ENCODE results near the gene HBG1.

Gene HBG1

DNA sequence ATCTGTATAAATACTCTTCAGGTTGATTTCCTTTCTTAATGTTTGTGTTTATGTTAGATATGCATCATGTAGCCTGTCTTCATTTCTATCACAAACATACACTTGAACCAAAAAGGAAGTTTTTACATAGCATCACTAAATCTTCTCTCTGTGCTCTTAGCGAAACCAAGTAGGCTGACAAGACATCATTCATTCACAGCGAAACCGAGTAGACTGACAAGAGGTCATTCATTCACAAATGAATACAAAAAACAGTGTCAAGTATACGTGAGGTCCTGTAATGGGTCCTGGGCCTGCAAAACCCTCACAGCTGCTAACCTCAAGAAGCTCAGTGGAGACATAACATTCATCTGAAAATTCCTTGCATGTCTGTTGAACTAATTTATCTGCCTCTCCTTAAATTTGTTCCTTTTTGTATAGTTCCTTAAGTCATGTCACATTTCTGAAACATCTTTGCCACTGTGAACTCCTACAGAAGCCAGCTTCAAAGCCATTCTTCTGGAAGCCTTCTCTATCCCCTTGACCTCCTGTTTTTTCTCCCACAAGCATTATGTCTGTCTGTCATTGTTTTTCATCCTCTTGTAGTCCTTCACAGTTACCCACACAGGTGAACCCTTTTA, 29.9 kb upstream of the HBG1 start:
- WGBS, 2 experiments = 89 to 91% methylated on average over 4 of the region's 4 CpGs
- Histone ChIP-seq H3K27me3 (ENCODE audit: control insufficient read depth, insufficient read depth, low read length, poor library complexity, severe bottlenecking) (no peaks in the 10 kb centered on the region), H3K4me3 (ENCODE audit: insufficient read depth, low read depth, low read length) (no peak overlapping the region)

DNA sequence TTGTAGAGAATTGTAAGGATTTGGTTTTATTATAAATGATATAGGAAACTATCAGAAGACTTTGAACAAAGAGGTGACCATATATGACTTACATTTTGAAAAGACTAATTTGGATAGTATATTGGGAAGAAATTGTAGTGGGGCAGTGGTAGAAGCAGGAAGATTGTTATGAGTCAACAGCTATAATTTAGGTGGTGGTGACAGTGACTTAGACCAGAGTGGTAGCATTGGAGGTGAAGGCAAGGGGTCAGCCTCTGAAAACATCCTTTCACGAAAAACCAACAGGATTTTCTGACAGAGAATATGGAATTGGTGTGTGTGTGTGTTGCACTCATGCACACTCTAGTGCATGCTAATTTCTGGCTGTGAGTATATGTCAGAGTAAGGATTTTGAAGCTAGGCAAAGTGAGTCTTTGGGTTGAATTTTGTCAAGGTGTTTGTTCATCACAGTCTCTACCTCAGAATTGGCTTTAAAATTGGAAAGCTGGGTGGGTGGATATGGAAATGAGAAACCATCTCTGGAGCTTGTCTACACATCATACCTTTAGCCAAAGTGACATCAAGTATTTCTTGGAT, 28.2 kb upstream of the HBG1 start:
- no peak overlapping the region for H3K27ac ChIP-seq (ENCODE audit: insufficient read depth, low read depth, low read length, poor library complexity, severe bottlenecking)
- H3K36me3 ChIP-seq (ENCODE audit: control insufficient read depth, insufficient read depth, low read length) = no peaks in the 10 kb centered on the region
- no peaks in the 10 kb centered on the region for H3K9me3 ChIP-seq (ENCODE audit: control insufficient read depth, low read length)
- peaks cover 4% of the 10 kb centered on the region for H3K4me1 ChIP-seq (ENCODE audit: control insufficient read depth, insufficient read depth, low read length)
- H3K4me3 ChIP-seq (ENCODE audit: insufficient read depth, low read depth, low read length) = no peak overlapping the region
- no peaks in the 10 kb centered on the region for H3K27me3 ChIP-seq (ENCODE audit: control insufficient read depth, insufficient read depth, low read length, poor library complexity, severe bottlenecking)
- WGBS, 2 experiments = 94 to 97% methylated on average over 1 of the region's 1 CpG

More for the DNA sequence above, 29.9 kb upstream of the HBG1 start:
- H3K9me3 ChIP-seq (ENCODE audit: control insufficient read depth, low read length) = no peaks in the 10 kb centered on the region
- H3K4me1 ChIP-seq (ENCODE audit: control insufficient read depth, insufficient read depth, low read length) = peaks cover 4% of the 10 kb centered on the region
- no peak overlapping the region for H3K27ac ChIP-seq (ENCODE audit: insufficient read depth, low read depth, low read length, poor library complexity, severe bottlenecking)
- no peaks in the 10 kb centered on the region for H3K36me3 ChIP-seq (ENCODE audit: control insufficient read depth, insufficient read depth, low read length)

DNA sequence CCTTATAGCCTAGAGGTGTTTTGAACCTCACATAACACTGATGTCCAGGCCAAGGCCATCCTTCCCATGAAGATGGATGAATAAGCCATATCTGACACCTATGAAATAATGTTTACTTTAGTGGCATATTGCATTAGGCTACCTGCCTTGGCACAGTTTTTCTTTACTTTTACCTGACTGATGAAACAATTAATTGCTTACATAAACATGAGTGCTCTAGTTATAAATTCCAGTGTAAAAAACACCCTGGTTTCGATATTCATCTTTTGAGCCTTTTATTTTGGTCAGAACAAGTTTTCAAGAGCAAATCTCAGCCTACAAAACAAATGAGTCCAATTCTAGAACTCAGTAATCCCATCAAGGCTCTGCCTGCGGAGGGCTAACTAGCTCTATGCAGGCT, 27.0 kb upstream of the HBG1 start:
- Histone ChIP-seq H3K36me3 (ENCODE audit: control insufficient read depth, insufficient read depth, low read length) (no peaks in the 10 kb centered on the region), H3K27me3 (ENCODE audit: control insufficient read depth, insufficient read depth, low read length, poor library complexity, severe bottlenecking) (no peaks in the 10 kb centered on the region), H3K4me1 (ENCODE audit: control insufficient read depth, insufficient read depth, low read length) (peaks cover 4% of the 10 kb centered on the region), H3K4me3 (ENCODE audit: insufficient read depth, low read depth, low read length) (no peak overlapping the region), H3K27ac (ENCODE audit: insufficient read depth, low read depth, low read length, poor library complexity, severe bottlenecking) (no peak overlapping the region), H3K9me3 (ENCODE audit: control insufficient read depth, low read length) (no peaks in the 10 kb centered on the region)
- WGBS, 2 experiments = 92 to 100% methylated on average over 1 to 2 of the region's 2 CpGs

DNA sequence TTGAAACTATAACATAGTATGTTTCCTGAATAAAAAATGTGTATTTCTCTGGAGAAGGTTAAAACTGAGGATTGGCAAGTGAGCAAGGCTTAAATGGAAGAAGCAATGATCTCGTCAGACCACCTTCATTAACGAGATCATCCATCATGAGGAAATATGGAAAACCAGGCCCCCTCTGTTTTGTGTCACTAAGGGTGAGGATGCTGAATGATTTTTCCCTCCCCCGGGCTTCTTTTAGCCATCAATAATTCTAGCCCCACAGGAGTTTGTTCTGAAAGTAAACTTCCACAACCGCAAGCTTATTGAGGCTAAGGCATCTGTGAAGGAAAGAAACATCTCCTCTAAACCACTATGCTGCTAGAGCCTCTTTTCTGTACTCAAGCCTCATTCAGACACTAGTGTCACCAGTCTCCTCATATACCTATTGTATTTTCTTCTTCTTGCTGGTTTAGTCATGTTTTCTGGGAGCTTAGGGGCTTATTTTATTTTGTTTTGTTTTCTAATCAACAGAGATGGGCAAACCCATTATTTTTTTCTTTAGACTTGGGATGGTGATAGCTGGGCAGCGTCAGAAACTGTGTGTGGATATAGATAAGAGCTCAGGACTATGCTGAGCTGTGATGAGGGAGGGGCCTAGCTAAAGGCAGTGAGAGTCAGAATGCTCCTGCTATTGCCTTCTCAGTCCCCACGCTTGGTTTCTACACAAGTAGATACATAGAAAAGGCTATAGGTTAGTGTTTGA, 25.9 kb upstream of the HBG1 start:
- Histone ChIP-seq H3K4me3 (ENCODE audit: insufficient read depth, low read depth, low read length) (no peak overlapping the region), H3K9me3 (ENCODE audit: control insufficient read depth, low read length) (no peaks in the 10 kb centered on the region), H3K36me3 (ENCODE audit: control insufficient read depth, insufficient read depth, low read length) (no peaks in the 10 kb centered on the region), H3K27ac (ENCODE audit: insufficient read depth, low read depth, low read length, poor library complexity, severe bottlenecking) (no peak overlapping the region), H3K4me1 (ENCODE audit: control insufficient read depth, insufficient read depth, low read length) (no peaks in the 10 kb centered on the region), H3K27me3 (ENCODE audit: control insufficient read depth, insufficient read depth, low read length, poor library complexity, severe bottlenecking) (no peaks in the 10 kb centered on the region)
- 91 to 94% methylated on average over 6 of the region's 6 CpGs for WGBS, 2 experiments

DNA sequence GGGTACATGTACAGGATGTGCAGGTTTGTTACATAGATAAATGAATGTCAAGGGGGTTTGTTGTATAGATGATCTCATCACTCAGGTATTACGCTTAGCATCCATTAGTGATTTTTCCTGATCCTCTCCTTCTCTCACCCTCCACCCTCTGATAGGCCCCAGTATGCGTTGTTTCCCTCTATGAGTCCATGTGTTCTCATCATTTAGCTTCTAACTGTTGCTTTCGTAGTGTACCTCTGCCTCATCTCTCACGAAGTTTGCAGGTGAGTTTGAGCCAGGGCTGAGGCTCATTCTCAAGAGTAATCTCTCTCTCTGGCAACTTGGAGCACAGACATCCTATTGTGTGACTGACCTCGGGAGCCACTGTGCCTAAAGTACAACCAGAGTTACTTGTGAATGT, 24.7 kb upstream of the HBG1 start:
- Histone ChIP-seq H3K27me3 (ENCODE audit: control insufficient read depth, insufficient read depth, low read length, poor library complexity, severe bottlenecking) (no peaks in the 10 kb centered on the region), H3K27ac (ENCODE audit: insufficient read depth, low read depth, low read length, poor library complexity, severe bottlenecking) (peak overlapping the region; percentile 2), H3K4me3 (ENCODE audit: insufficient read depth, low read depth, low read length) (no peak overlapping the region), H3K4me1 (ENCODE audit: control insufficient read depth, insufficient read depth, low read length) (no peaks in the 10 kb centered on the region), H3K36me3 (ENCODE audit: control insufficient read depth, insufficient read depth, low read length) (no peaks in the 10 kb centered on the region), H3K9me3 (ENCODE audit: control insufficient read depth, low read length) (no peaks in the 10 kb centered on the region)
- WGBS, 2 experiments = 82 to 86% methylated on average over 5 of the region's 5 CpGs

DNA sequence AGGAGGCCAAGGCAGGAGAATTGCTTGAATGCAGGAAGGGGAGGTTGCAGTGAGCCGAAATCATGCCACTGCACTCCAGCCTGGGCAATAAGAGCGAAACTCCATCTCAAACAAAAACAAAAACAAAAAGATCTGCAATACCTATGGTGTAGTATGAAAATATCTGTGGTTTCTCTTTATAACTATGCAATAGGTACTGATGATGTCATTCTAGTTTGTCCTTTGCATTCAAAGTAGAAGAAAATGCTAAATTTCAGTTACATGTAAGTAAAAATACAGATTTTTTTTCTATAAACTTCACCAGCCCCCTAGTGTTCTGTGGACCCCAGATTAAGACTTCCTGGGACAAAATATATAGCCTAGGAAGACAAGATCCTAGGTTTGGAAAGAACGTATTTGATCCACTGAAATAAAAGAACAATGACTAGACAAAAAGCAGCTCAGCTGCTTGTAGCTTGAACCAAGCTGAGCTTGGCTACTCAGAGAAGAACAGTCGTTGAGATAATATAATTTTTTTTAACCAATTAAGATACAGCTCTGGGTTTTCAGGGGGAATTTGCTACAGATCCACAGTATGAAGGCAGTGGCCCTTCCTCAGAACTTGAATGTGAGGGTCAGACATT, 22.8 kb upstream of the HBG1 start:
- no peaks in the 10 kb centered on the region for H3K27me3 ChIP-seq (ENCODE audit: control insufficient read depth, insufficient read depth, low read length, poor library complexity, severe bottlenecking)
- no peaks in the 10 kb centered on the region for H3K36me3 ChIP-seq (ENCODE audit: control insufficient read depth, insufficient read depth, low read length)
- no peaks in the 10 kb centered on the region for H3K4me1 ChIP-seq (ENCODE audit: control insufficient read depth, insufficient read depth, low read length)
- H3K4me3 ChIP-seq (ENCODE audit: insufficient read depth, low read depth, low read length) = no peak overlapping the region
- H3K27ac ChIP-seq (ENCODE audit: insufficient read depth, low read depth, low read length, poor library complexity, severe bottlenecking) = no peak overlapping the region
- WGBS, 2 experiments = 94 to 97% methylated on average over 2 to 3 of the region's 4 CpGs
- H3K9me3 ChIP-seq (ENCODE audit: control insufficient read depth, low read length) = no peaks in the 10 kb centered on the region

DNA sequence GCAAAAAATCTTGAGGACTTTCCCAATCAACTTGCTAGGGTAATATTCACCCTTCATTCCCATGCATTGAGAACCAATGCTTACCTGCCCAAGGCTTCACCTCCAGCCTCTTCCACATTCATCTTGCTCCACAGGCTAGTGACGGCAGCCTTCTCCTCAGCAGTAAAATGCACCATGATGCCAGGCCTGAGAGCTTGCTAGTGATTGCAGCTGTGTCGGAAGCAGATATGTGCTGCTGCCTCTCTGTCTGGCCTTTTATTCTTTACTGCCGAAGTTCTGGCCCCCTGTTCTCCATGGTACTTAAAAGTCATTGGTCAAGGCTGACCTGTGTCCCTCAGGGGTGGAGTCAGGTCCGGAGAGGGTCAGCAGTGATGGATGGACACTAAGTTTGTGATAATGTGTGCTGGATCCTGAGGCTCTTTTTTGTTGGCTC, 20.1 kb upstream of the HBG1 start, which contains the start of gene HBE1:
HBE1 (minus strand) TSS at position 231 of the 433 bp plus-strand sequence; CDS start at position 176, 55 bp downstream.
- Histone ChIP-seq H3K4me3 (ENCODE audit: insufficient read depth, low read depth, low read length) (no peak within 1 kb of the TSS), H3K36me3 (ENCODE audit: control insufficient read depth, insufficient read depth, low read length) (no peaks in the 10 kb centered on the region), H3K4me1 (ENCODE audit: control insufficient read depth, insufficient read depth, low read length) (no peaks in the 10 kb centered on the region), H3K9me3 (ENCODE audit: control insufficient read depth, low read length) (no peaks in the 10 kb centered on the region), H3K27ac (ENCODE audit: insufficient read depth, low read depth, low read length, poor library complexity, severe bottlenecking) (no peak within 1 kb of the TSS), H3K27me3 (ENCODE audit: control insufficient read depth, insufficient read depth, low read length, poor library complexity, severe bottlenecking) (no peaks in the 10 kb centered on the region)
- 86 to 87% methylated on average over 4 of the region's 4 CpGs for WGBS, 2 experiments

DNA sequence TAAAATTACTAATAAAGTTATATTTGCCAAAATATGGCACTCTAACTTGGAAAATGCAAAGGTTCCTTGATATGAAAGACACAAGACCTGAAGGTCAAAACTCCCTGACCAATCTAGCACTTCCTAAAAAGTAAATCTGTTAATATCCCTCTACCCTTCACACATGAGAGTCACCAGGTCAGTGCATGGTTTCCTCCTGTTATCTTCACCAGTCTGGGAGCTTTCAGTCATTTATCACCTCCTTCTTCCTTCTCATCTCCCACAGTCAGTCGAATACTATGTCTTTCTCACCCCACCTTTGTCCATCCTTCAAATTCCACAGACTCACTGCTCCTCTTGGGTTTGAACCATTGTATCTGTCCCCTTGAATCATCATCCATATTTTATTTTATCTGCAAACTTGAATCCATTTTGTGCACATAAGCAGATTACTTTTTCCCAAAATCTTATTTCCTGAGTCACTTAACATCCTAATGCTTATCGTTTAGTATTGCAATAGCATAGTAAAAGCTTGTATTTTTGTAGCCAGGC, 17.4 kb upstream of the HBG1 start:
- Histone ChIP-seq H3K4me3 (ENCODE audit: insufficient read depth, low read depth, low read length) (no peak overlapping the region), H3K36me3 (ENCODE audit: control insufficient read depth, insufficient read depth, low read length) (no peaks in the 10 kb centered on the region), H3K27me3 (ENCODE audit: control insufficient read depth, insufficient read depth, low read length, poor library complexity, severe bottlenecking) (no peaks in the 10 kb centered on the region), H3K9me3 (ENCODE audit: control insufficient read depth, low read length) (no peaks in the 10 kb centered on the region), H3K4me1 (ENCODE audit: control insufficient read depth, insufficient read depth, low read length) (no peaks in the 10 kb centered on the region), H3K27ac (ENCODE audit: insufficient read depth, low read depth, low read length, poor library complexity, severe bottlenecking) (no peak overlapping the region)
- 94 to 98% methylated on average over 2 of the region's 2 CpGs for WGBS, 2 experiments

DNA sequence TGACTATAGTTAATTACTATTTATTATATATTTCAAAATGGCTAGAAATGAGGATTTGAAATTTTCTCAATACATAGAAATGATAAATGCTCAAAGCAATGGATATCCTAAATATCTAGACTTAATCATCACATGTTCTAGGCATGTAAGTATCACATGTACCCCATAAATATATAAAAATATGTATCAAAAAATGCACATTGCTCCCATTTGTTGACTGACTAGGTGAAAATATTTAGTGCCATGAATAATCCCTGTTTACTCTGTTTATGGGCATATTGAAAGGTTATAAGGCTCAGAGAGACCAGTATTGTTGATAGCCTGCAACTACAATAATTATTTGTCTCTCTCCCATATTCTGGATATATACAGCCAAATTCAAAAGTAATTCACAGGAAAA, 17.0 kb upstream of the HBG1 start:
- H3K27ac ChIP-seq (ENCODE audit: insufficient read depth, low read depth, low read length, poor library complexity, severe bottlenecking) = no peak overlapping the region
- no peaks in the 10 kb centered on the region for H3K36me3 ChIP-seq (ENCODE audit: control insufficient read depth, insufficient read depth, low read length)
- no peaks in the 10 kb centered on the region for H3K4me1 ChIP-seq (ENCODE audit: control insufficient read depth, insufficient read depth, low read length)
- H3K4me3 ChIP-seq (ENCODE audit: insufficient read depth, low read depth, low read length) = no peak overlapping the region
- H3K9me3 ChIP-seq (ENCODE audit: control insufficient read depth, low read length) = no peaks in the 10 kb centered on the region
- no peaks in the 10 kb centered on the region for H3K27me3 ChIP-seq (ENCODE audit: control insufficient read depth, insufficient read depth, low read length, poor library complexity, severe bottlenecking)

DNA sequence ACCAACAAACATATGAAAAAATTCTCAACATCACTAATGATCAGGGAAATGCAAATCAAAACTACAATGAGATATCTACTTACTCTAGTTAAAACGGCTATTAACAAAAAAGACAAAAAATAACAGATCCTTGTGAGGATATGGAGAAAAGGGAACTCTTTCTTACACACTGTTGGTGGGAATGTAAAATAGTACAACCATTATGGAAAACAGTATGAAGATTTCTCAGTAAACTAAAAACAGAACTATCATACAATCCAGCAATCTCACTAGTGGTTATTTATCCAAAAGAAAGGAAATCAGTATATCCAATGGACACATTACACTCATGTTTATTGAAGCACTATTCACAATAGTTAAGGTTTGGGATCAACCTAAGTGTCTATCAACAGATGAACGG, 16.2 kb upstream of the HBG1 start:
- Histone ChIP-seq H3K27me3 (ENCODE audit: control insufficient read depth, insufficient read depth, low read length, poor library complexity, severe bottlenecking) (no peaks in the 10 kb centered on the region), H3K4me3 (ENCODE audit: insufficient read depth, low read depth, low read length) (no peak overlapping the region), H3K4me1 (ENCODE audit: control insufficient read depth, insufficient read depth, low read length) (no peaks in the 10 kb centered on the region), H3K27ac (ENCODE audit: insufficient read depth, low read depth, low read length, poor library complexity, severe bottlenecking) (no peak overlapping the region), H3K9me3 (ENCODE audit: control insufficient read depth, low read length) (no peaks in the 10 kb centered on the region), H3K36me3 (ENCODE audit: control insufficient read depth, insufficient read depth, low read length) (no peaks in the 10 kb centered on the region)
- WGBS, 2 experiments = 91 to 100% methylated on average over 1 of the region's 2 CpGs

All from ectodermal cell (in vitro differentiated cells).